ENCODE results near the gene CD300A. TPM values are rescaled to one million over a fixed set of nuclear protein-coding genes. Genes with fewer than 3 reads are reported as not detected.

The CD300A gene
- 2.5 TPM for total RNA-seq

GRCh38 chr17:74466111-74466827 is at the start of gene CD300A:
TSS of gene CD300A (plus strand) at chr17:74466634. CDS start at chr17:74466704, 70 bp downstream.

GRCh38 chr17:74431568-74432423 is 34.6 kb upstream of the CD300A start, which contains the start of gene GPRC5C:
TSS of gene GPRC5C (plus strand) at chr17:74432088. CDS start at chr17:74439777, 7,689 bp downstream.

GRCh38 chr17:74531231-74531761 is 64.9 kb downstream of the CD300A start, which contains the start of gene CD300LB:
TSS of gene CD300LB (minus strand) at chr17:74531475. CDS start at chr17:74531350, 125 bp downstream.

Small RNA genes within 50 kb of the gene (small RNA-seq; reads per million reads assigned to genes)
- not detected for gene RNA5SP448 (ENCODE audit: low replicate concordance)

Other genes starting within 250 kb of the CD300A start
- not detected for gene DNAI2, start 192.4 kb upstream of the CD300A start, total RNA-seq
- 0.63 TPM for gene KIF19, start 140.4 kb upstream of the CD300A start, total RNA-seq
- 4.7 TPM for gene BTBD17, start 104.8 kb upstream of the CD300A start, total RNA-seq
- gene GPR142, start 99.1 kb upstream of the CD300A start, total RNA-seq, result not detected
- gene GPRC5C, start 34.5 kb upstream of the CD300A start, total RNA-seq, result 5.6 TPM
- not detected for gene CD300LB, start 64.8 kb downstream of the CD300A start, total RNA-seq
- not detected for gene CD300C, start 79.5 kb downstream of the CD300A start, total RNA-seq
- not detected for gene CD300H, start 100.9 kb downstream of the CD300A start, total RNA-seq
- gene CD300LD, start 125.6 kb downstream of the CD300A start, total RNA-seq, result not detected
- not detected for gene CD300E, start 157.1 kb downstream of the CD300A start, total RNA-seq
- gene CD300LF, start 246.3 kb downstream of the CD300A start, total RNA-seq, result not detected